Activated CD4-positive, alpha-beta T cell treated with anti-CD3 and anti-CD28 coated beads for 4 hours (primary cell): ENCODE data around the gene PIGZ.
"Not testable (repeated sequence)": the region's sequence is repeated elsewhere in the genome, so short reads cannot be mapped to it uniquely, and the experiment has no call there.

Experiments
- DNase-seq, 2 donors: peaks; one replicate each; pipeline ENCODE4 v3.0.0-alpha.2; 2020

PIGZ gene

DNA sequence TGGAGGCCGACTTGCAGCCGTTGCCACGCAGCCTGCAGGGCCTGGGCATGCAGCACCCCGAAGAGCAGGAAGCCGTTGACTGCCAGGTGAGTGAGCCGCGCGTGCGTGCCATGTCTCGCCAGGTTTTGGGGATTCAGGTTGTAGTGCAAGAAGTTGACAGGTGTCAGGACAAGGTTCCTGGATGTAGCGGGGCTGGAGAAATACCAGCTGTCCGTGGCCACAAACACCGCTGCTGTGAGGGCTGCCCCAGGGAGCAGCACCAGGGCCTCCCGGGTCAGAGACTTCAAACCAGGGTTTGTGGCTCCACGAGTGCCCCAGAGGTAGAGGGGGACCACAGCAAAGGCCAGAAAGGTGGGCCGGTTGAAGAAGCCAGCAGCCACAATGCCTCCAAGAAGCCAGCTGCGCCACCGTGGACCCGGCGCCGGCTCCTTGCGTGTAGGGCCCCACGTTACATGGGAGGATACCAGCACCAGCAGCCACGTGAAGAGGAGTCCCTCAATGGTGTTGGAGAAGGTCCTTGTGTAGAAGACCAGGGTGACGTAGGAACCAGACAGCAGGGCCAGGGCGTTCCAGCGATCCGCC, 20.7 kb downstream of the PIGZ start:
- DNase-seq: no peak

DNA sequence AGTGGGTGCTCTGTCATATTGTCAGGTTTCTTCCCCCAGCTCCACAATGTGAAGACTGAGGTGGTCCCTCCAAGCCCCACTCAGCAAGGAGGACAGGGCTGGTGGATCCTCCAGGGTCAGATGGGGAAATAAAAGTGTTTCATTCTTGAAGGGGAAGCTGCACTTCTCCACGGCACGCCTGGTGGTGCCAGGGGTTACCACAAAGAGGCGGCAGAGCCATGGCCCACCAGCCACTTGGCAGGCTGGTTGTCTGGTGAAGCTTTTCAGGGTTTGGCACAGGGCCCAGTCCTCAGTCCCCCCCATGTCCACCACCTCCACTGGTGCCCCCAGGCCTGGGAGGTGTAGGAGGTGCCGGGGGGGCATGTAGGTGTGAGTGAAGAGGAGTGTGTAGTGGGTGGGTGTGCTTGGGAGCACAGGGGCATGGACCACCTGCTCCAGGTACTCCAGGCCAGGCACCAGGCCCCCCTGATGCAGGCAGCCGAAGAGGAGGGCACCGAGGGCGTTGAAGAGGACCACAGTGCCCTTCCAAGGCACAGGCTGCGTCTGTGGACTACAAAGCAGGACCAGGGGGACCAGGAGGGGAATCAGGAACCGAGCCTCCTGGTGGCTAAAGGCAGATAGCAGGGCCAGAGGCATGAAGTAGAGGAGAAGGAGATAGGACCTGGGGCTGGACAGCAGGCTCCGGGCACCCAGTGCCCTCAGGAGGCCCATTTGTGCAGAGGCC, 21.3 kb downstream of the PIGZ start:
- DNase-seq: no peak

DNA sequence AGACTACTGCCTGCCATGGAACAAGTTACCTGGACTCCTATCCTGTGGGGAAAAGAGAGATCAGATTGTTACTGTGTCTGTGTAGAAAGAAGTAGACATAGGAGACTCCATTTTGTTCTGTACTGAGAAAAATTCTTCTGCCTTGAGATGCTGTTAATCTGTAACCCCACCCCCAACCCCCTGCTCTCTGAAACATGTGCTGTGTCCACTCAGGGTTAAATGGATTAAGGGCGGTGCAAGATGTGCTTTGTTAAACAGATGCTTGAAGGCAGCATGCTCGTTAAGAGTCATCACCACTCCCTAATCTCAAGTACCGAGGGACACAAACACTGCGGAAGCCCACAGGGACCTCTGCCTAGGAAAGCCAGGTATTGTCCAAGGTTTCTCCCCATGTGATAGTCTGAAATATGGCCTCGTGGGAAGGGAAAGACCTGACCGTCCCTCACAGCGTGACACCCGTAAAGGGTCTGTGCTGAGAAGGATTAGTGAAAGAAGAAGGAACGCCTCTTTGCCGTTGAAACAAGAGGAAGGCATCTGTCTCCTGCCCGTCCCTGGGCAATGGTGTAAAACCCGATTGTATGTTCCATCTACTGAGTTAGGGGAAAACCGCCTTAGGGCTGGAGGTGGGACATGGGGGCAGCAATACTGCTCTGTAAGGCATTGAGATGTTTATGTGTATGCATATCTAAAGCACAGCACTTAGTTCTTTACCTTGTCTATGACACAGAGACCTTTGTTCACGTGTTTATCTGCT, 24.4 kb downstream of the PIGZ start:
- DNase-seq: not testable (repeated sequence)

DNA sequence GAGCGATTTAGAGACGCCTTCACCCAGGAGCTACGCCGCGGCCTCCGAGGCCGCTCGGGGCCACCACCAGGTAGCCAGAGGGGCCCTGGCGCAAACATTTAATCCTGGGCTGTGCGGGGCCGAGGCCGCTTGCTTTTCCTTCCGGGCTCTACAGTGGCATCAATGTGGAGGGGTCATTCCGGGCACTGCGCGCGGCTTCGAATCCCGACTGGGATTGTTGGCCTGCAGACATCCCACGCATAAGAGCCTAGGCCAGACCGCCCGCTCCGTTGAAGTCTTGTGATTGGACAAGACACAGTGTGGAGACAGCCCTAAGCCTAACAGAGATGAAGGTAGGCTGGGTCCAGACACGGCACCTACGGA, 25.7 kb downstream of the PIGZ start:
- DNase-seq: peak in 1 of 2 donors; percentile 13

DNA sequence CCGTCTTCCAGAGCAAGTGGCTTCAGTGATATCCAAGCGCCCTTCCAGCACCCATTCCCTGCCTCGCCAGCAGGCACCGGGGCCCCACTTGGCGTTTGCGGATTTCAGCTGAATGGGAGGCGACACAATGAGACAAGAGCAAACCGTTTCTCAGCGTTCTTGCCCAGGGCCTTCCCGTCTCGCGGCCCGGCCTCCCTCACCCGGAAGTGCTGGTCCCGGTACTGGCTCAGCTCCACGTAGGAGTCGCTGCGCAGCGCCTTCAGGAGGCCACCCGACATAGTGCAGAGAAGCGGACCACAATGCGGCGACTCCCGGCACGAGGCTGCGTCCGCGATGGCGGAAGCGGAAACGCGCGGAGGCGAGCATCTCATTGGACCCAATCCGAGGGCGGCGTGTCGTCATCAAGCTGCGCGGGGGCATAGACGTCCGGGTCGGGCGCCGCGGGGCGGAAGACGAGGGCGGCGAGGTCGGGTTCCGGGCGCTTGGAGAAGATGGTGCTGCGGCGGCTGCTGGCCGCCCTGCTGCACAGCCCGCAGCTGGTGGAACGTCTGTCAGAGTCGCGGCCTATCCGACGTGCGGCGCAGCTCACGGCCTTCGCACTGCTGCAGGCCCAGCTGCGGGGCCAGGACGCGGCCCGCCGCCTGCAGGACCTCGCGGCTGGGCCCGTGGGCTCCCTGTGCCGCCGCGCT, 26.3 kb downstream of the PIGZ start, which contains the start of gene NCBP2:
Gene NCBP2 (minus strand): TSS at position 303 of the 689 bp plus-strand sequence. CDS start 25 bp downstream, at position 278.
- peak; percentile 99 to 100 for DNase-seq

DNA sequence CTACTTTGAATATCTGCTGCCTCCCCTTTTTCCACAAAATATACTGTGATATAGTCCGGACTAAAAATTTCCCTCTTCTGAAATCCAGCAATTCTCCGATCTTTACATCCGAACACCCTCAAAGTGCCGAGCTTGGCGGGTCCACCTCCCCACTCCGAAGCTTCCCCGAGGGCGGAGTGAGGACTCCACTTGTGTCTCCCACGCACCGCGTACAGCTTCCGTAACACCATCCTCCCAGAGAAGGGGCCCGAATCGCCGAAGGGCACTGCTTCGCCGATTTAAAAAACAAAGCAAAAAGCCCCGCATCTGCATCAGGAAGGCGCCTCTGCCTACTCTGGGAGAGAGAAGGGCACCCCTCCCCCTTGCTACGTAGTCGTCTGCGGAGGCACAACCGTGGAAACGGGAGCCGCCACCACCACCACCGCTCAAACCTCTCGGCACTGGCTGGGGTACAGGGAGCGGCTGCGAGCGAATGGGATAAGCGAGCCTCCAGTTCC, 26.9 kb downstream of the PIGZ start:
- DNase-seq: peak; percentile 68 to 75

DNA sequence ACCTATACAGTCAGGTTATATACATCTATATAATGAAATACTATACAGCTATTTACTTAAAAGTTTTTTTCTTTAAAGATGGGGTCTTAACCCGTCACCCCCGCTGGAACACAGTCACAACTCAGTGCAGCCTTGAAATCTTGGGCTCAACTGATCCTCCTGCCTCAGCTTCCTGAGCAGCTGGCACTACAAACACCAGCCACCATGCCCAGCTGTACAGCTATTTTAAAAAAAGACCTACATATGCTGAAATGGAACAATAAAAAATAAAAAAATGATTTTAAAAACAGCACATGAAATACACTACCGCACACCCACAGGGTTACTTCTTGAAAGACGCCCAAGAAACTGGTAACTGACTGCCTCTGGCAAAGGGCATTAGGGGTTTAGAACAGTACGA, 30.1 kb downstream of the PIGZ start:
- no peak for DNase-seq

DNA sequence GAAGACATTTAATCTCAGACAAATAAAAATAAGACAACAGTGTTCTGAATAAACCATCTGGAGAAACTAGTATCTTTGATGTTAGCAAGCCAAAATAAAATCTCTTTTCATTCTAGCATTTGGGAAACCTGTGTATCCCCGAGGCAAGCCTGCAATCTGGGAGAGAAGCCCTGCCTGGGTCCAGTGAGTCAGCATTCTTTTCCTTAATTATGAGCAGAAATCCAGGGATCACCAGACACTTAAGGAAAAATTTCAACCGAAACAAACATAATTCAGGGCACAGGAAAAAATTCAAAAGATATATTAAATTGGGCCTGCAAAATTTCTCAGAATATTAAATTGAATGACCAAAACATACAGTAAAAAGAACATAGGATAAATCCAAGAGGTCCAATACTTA, 30.5 kb downstream of the PIGZ start:
- no peak for DNase-seq

DNA sequence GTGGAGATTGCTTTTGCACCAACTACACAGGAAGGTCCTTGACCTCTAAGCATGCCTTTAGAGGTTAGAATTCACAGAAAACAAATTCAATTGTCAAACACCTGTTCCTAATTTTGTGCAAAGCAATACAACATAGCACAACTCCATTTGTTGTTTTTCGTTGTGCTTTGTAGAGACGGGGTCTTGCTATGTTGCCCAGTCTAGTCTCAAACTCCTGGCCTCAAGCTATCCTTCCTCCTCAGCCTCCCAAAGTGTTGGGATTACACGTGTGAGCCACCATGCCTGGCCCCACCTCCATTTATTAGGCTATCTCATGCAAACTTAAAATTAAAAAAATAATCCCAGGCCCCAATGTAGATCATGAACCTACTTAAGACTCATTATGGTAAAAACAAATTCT, 32.3 kb downstream of the PIGZ start:
- no peak for DNase-seq

DNA sequence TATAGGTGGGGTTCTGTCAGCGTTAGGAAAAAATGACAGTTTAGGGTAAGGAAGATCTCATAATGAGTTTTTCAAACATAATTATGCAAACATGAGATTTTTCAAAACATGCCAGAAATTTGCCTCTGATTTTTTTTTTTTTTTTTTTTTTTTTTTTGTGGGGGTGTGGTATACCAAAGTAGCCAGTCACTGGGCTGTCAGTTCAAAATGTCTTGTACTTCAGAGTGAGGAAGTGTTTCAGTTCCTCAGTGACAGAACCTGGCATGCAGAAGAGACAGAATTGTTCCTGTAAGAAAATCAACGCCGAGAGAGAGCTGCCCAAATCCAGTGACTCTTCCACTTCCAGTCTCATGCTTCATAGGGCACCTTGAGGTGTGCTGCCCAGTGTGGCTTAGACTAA, 36.0 kb downstream of the PIGZ start:
- no peak for DNase-seq

DNA sequence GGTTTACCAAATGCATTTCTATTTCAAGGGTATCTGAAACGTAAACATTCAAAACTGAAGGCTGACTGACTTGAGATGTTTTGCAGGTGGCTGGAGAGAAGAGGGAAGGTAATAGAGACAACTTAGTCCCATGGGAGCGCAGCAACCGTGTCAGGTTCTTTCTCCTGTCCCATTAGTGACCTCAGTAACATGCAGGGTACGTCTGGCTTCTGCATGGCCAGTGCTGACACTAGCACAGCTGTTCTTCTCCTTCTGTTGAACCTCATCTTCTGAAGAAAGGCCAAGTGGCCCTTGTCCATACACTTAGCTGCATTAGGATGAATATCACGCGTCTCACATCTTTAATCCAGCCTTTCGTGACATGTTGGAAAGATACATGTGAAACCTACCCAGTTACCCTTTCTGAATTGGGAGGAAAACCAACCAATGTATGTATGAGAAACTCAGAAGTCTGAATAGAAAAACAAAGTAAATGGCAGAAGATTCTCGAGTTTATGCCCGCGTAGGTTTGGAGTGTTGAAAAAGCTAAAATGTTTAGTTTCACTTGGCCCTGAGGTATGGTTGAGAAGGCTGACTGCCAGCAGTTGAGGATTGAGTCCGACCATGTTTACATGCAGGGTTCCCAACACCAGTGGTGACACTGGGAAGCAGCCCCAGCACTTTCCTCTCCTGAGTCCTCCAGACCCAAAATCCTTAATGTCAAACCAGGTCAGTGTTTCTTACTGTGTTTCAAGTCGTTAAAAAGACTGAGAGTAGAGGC, 36.6 kb downstream of the PIGZ start:
- DNase-seq: no peak

DNA sequence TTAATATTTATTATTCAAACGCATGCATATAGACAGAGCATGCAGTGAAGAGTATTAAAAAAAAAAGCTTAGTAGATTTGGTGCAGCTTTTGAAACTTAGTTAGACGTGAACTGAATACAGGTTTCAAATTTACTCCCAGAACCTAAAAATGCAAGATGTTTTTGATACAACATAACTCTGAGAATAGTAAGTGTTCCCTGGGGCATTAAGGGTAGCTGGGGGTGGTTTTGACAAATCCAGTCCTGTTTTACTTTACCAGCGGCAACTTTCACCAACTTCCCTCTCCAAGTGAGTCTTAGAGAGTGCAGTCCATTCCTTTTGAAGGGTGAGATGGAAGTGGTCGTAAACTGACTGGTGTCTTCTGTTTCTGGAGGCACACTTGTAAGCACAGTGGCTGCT, 37.5 kb downstream of the PIGZ start:
- DNase-seq: no peak

DNA sequence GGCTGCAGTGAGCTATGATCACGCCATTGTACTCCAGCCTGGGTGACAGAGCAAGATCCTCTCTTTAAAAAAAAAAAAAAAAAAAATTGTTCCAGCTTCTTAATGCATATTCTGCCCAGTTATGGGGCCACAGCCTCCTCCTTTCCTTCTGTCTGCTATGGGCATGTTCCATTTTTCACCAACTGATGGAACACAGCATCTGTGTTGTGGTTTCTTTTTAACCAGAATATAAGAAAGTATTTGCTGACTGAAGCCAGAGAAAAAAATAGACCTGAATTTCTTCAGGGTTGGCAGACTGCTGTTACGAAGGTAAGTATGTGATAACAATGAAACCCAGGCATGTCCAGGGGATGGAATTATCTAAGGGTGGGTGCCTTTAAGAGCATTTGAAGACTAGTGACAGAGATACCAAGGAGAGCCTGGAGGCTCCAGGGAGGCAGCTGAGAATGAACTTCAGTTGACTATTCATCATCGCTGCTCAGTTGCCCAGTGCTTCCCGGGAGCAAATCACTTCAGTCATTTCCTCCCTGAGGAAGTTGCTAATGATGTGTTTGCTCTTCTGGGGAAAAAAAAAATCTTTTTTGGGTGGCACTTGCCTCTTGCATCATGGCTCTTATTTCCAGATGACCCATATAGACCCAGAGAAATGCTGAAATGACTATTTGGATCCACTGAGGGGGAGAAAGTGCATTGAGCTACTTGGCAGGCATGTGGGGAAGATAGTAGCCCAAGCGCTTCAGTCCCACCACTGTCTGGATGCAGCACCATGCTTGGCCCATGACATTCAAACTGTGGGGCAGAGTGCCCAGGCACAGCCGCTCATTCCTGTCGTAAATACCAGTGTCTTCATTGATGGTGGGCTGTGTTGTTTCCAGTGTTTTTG, 40.8 kb downstream of the PIGZ start:
- no peak for DNase-seq

DNA sequence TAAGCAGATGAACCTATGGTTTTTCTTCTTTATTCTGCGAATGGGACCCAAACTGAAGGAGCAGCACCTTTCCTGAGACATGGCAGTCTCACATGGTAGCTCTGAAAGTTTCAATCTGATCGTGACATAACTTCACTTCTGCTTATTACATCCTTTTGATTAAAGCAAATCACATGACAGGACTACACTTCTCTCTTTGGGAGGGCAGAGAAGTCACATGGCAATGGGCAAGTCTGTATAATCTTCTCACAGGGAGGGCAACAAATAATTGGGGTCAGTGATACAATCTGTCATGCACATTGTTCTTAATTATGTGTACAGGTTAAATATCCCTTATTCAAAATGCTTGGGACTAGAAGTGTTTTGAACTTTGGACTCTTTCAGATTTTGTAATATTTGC, 47.9 kb downstream of the PIGZ start:
- DNase-seq: no peak

DNA sequence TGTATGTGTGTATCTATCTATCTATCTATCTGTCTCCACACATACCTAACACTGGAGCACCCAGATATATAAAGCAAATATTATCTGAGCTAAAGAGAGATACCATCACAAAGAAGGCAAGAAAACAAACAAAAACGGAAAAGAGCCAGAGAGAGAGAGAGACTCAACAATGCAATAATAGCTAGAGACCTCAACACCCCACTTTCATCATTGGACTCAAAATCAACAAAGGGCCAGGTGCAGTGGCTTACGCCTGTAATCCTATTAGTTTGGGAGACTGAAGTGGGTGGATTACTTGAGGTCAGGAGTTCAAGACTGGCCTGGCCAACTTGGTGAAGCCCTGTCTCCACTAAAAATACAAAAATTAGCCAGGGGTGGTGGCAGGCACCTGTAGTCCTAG, 49.7 kb downstream of the PIGZ start:
- no peak for DNase-seq

DNA sequence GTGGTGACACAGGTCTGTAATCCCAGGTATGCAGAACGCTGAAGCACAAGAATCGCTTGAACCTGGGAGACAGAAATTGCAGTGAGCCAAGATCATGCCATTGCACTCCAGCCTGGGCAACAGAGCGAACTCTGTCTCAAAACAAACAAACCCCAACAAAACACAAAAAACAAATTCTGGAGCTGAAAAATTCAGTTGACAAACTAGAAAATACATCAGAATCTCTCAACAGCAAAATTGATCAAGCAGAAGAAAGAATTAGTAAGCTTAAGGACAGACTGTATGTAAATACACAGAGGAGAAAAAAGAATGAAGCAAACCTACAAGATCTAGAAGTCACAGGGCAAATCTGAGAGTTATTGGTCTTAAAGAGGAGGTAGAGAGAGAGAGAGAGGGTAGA, 51.6 kb downstream of the PIGZ start:
- no peak for DNase-seq

DNA sequence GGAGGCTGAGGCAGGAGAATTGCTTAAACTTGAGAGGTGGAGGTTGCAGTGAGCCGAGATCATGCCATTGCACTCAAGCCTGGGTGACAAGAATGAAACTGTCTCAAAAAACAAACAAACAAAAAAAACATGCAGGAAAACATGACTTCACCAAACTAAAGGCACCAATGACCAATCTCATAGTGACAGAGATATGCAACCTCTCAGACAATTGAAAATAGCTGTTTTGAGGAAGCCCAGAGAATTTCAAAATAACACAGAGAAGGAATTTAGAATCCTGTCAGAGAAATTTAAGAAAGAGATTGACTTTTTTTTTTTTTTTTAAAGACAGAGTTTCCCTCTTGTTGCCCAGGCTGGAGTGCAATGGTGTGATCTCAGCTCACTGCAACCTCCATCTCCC, 52.4 kb downstream of the PIGZ start:
- no peak for DNase-seq

DNA sequence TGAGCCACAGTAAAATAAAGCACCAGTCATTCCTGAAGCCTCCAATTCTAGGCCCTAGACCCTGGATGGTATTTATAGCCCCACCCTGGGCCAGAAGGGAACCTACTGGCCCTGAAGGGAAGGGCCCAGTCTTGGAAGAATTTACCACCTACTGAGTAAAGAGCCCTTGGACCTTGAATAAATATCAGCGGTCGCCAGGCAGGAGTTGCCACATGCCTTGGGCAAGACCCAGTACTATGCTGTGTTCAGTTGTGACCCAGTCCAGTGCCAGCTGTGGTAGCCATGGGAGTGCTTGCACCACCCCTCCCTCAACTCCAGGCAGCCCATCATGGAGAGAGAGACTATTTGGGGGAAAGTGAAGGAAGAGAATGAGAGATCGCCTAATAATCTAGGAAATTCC, 53.3 kb downstream of the PIGZ start:
- DNase-seq: no peak

DNA sequence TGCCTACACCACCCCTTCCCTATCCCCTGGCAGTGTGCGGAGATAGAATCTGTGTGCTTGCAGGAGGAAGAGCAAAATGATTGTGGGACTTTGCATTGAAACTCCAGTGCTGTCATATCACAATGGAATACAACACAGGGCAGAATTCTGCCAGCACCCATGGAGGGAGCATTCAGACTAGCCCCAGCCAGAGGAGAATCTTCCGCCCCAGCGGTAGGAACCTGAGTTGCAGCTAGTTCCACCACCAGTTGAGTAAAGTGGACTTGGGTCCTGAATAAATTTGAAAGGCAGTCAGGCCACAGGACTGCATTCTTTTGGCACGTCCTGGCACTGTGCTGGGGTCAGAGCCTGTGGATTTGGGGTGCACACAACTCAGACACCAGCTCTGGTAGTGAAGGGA, 53.8 kb downstream of the PIGZ start:
- DNase-seq: no peak

DNA sequence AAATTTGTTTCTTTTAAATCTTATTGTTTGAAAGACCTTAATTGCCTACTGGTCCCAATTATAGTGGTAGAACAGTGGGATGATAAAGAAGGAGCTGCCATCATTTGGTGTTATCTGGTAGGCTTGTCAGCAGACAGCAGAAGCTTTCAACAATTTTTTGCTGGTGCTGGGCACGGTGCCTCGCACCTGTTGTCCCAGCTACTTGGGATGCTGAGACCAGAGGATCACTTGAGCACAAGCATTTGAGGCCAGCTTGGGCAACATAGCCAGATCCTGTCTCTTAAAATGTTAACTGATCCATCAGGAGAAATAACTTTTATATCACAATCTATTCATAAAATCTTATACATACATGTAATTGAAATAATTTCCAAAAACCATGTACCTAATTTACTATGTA, 64.9 kb downstream of the PIGZ start:
- no peak for DNase-seq

DNA sequence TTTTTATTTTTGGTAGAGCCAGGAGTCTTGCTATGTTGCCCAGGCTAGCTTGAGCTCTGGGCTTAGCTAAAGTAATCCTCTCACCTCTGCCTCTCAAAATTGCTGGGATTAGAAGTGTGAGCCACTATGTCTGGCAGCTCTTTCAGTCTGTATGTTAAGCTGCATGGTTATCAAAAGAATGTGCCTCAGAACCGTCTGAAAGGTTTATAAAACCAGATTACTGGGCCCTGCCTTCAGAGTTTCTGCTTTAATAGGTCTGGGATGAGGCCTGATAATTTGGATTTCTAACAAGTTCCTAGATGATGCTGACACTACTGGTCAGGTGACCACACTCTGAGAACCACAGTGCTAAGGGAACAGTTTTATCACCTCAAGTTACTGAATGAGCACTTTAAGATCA, 66.3 kb downstream of the PIGZ start:
- DNase-seq: no peak

DNA sequence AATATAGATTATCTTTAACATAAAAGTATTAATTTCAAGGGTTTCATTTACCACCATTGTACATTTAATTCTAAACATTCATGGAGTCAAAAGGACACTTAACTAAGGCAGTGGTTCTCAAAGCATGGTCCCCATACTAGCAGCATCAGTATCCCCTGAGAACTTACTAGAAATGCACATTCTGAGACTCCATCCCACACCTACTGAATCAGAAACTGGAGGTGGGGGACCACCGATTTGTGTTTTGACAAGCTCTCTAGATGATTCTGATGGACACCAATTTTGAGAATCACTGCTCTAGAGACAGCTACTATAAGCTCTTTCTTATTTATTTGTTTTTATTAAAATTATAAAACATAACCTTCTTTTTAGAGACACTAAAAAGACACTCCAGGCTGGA, 66.9 kb downstream of the PIGZ start:
- no peak for DNase-seq
